IMR-90 (cell line): ENCODE data around the gene SVIP.

Experiments
- BHLHE40 ChIP-seq: fragments of 150-350 bp; IDR thresholded peaks from 2 replicates; pipeline ENCODE4 v1.6.1; 2016; ENCODE audit warnings: mild to moderate bottlenecking, low read depth, low read length
- CEBPB ChIP-seq: IDR thresholded peaks from 2 replicates; pipeline ENCODE4 v1.6.1; 2012; ENCODE audit warnings: low read depth, low read length, improper control_type of control experiment
- CHD1 ChIP-seq: IDR thresholded peaks from 2 replicates; pipeline ENCODE4 v1.6.1; 2012; ENCODE audit warnings: low read depth, low read length, improper control_type of control experiment
- CTCF ChIP-seq: conservative IDR thresholded peaks from 2 replicates; pipeline ENCODE4 v1.5.1; 2012; ENCODE audit warnings: mild to moderate bottlenecking, low read depth, low read length, improper control_type of control experiment
- ELK1 ChIP-seq: fragments of 150-350 bp; IDR thresholded peaks from 2 replicates; pipeline ENCODE4 v1.6.1; 2016; ENCODE audit warnings: low read depth, mild to moderate bottlenecking, low read length, moderate library complexity, borderline replicate concordance
- MAFK ChIP-seq: IDR thresholded peaks from 2 replicates; pipeline ENCODE4 v1.6.1; 2012; ENCODE audit warnings: low read depth, low read length, improper control_type of control experiment
- RAD21 ChIP-seq: IDR thresholded peaks from 2 replicates; pipeline ENCODE4 v1.6.1; 2012; ENCODE audit warnings: low read length, improper control_type of control experiment
- RFX5 ChIP-seq: IDR thresholded peaks from 2 replicates; pipeline ENCODE4 v1.8.0; 2012; ENCODE audit warnings: low read depth, mild to moderate bottlenecking, low read length, moderate library complexity

- TF ChIP-seq RAD21, result no peak
- TF ChIP-seq CTCF, result no peak
- peak; percentile 46; the same call in 1 of the 2 replicates for TF ChIP-seq CEBPB
- no peak for TF ChIP-seq CHD1
- no peak for TF ChIP-seq ELK1
- no peak for TF ChIP-seq RFX5
- TF ChIP-seq MAFK, result no peak
- TF ChIP-seq BHLHE40, result no peak
Observed at GRCh38 chr11:22802861-22803260, 26.7 kb downstream of the SVIP start.
